KMS-11 (cell line): ENCODE measurements around the gene RFX8.

Source experiments
- H2AFZ ChIP-seq: fragments of 200-600 bp; sonication (generic); 2 replicates; pipeline ENCODE4 v1.6.1; 2016; ENCODE audit warnings: antibody characterized with exemption, mixed run types, low read depth
- H3K27ac ChIP-seq: fragments of 200-600 bp; sonication (generic); 2 replicates; pipeline ENCODE4 v1.6.1; 2016; ENCODE audit warnings: mild to moderate bottlenecking, mixed run types
- H3K27me3 ChIP-seq: fragments of 200-600 bp; sonication (generic); 2 replicates; pipeline ENCODE4 v1.6.1; 2017; ENCODE audit warnings: mild to moderate bottlenecking, low read depth, mixed run types, moderate library complexity; ENCODE audit not compliant: insufficient read depth
- H3K36me3 ChIP-seq: fragments of 200-600 bp; sonication (generic); 2 replicates; pipeline ENCODE4 v1.6.1; 2017; ENCODE audit warnings: mild to moderate bottlenecking, mixed run types; ENCODE audit not compliant: insufficient read depth
- H3K4me1 ChIP-seq: fragments of 200-600 bp; sonication (generic); 2 replicates; pipeline ENCODE4 v1.6.1; 2016; ENCODE audit warnings: mild to moderate bottlenecking, low read depth, mixed run types; ENCODE audit not compliant: poor library complexity, severe bottlenecking
- H3K4me2 ChIP-seq: fragments of 200-600 bp; sonication (generic); 2 replicates; pipeline ENCODE4 v1.7.0; 2016; ENCODE audit warnings: mild to moderate bottlenecking, mixed run types
- H3K4me3 ChIP-seq: fragments of 200-600 bp; sonication (generic); IDR thresholded peaks from 2 replicates; pipeline ENCODE4 v1.6.1; 2017; ENCODE audit warnings: low read depth, low read length, mixed read lengths; ENCODE audit not compliant: insufficient read depth
- H3K79me2 ChIP-seq: fragments of 200-600 bp; sonication (generic); 2 replicates; pipeline ENCODE4 v1.6.1; 2016; ENCODE audit warnings: low read depth, mixed run types; ENCODE audit not compliant: insufficient read depth
- H3K9ac ChIP-seq: fragments of 200-600 bp; sonication (generic); 2 replicates; pipeline ENCODE4 v1.6.1; 2016; ENCODE audit warnings: mild to moderate bottlenecking, mixed run types
- H4K20me1 ChIP-seq: fragments of 200-600 bp; sonication (generic); 2 replicates; pipeline ENCODE4 v1.6.1; 2016; ENCODE audit warnings: mild to moderate bottlenecking, mixed run types; ENCODE audit not compliant: insufficient read depth
- TF ChIP-seq, protein P1 (sequence below): fragments of 200-600 bp; sonication (generic); conservative IDR thresholded peaks from 2 replicates; pipeline ENCODE4 v1.6.1; 2017; ENCODE audit warnings: low read depth, mild to moderate bottlenecking, antibody characterized with exemption, low read length, moderate library complexity, mixed read lengths

Gene RFX8

DNA sequence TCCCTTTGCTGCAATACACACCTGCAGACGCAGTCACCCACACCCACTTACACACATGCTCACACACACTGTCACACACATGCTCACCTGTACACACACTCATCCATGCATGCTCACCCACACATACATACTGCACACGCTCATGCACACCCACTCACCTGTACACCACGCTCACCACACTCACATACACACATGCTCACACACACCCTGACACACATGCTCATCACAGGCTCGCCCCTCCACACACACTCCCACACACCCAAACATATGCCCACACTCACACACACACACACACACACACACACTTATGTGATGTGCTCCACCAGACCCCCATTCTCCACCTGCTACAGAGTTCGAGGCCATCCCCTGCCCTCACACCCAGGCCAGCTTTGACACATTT is 64.8 kb downstream of the RFX8 start:
- H3K4me2 ChIP-seq, result no peak overlapping the region
- H3K9ac ChIP-seq, result no peak overlapping the region
- H2AFZ ChIP-seq, result no peak overlapping the region
- H3K4me1 ChIP-seq, result no peaks in the 10 kb centered on the region
- H3K79me2 ChIP-seq, result no peaks in the 10 kb centered on the region
- H3K27ac ChIP-seq, result no peak overlapping the region
- no peaks in the 10 kb centered on the region for H3K36me3 ChIP-seq
- H4K20me1 ChIP-seq, result no peaks in the 10 kb centered on the region
- no peaks in the 10 kb centered on the region for H3K27me3 ChIP-seq
- TF ChIP-seq, protein P1, sequence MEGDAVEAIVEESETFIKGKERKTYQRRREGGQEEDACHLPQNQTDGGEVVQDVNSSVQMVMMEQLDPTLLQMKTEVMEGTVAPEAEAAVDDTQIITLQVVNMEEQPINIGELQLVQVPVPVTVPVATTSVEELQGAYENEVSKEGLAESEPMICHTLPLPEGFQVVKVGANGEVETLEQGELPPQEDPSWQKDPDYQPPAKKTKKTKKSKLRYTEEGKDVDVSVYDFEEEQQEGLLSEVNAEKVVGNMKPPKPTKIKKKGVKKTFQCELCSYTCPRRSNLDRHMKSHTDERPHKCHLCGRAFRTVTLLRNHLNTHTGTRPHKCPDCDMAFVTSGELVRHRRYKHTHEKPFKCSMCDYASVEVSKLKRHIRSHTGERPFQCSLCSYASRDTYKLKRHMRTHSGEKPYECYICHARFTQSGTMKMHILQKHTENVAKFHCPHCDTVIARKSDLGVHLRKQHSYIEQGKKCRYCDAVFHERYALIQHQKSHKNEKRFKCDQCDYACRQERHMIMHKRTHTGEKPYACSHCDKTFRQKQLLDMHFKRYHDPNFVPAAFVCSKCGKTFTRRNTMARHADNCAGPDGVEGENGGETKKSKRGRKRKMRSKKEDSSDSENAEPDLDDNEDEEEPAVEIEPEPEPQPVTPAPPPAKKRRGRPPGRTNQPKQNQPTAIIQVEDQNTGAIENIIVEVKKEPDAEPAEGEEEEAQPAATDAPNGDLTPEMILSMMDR, result no peak
- H3K4me3 ChIP-seq, result no peak overlapping the region

DNA sequence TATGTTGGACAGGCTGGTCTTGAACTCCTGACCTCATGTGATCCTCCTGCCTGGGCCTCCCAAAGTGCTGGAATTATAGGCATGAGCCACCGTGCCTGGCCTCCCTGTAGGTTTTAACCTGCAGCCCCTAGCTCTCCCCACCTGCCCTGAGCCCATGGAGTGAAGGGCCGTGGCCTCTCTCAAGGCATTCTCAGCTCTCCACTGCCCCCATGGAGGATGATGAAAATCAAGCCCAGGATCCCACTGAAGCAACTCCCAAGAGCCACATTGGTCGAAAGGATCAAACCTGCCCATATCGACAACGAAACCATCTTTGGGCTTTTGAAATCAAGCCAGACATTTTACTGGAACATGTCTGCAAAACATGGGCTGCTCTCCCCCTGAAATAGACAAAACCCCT is 65.2 kb downstream of the RFX8 start:
- no peaks in the 10 kb centered on the region for H3K36me3 ChIP-seq
- TF ChIP-seq, protein P1, result no peak

DNA sequence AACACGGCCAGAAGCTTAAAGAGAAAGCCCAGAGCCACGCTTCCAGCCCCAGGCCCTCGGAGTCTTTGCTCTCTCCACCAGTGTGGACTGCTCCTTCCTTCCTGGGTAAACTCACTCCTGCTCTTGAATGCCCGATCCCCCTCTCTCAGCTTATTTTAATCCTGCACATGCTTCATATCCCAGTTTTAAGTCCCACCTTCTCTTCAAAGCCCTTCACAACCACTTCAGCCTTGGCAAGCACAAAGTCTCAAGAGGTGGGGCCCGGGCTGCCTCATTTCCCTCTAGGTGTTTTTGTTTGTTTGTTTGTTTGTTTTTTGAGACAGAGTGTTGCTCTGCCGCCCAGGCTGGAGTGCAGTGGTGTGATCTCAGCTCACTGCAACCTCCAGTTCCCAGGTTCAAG is 66.0 kb downstream of the RFX8 start:
- H3K9ac ChIP-seq, result no peak overlapping the region
- H2AFZ ChIP-seq, result no peak overlapping the region
- H3K79me2 ChIP-seq, result no peaks in the 10 kb centered on the region
- H3K4me3 ChIP-seq, result no peak overlapping the region
- no peaks in the 10 kb centered on the region for H3K27me3 ChIP-seq
- no peak overlapping the region for H3K4me2 ChIP-seq
- H4K20me1 ChIP-seq, result no peaks in the 10 kb centered on the region
- H3K36me3 ChIP-seq, result no peaks in the 10 kb centered on the region
- TF ChIP-seq, protein P1, result no peak
- H3K27ac ChIP-seq, result no peak overlapping the region
- H3K4me1 ChIP-seq, result no peaks in the 10 kb centered on the region

More for the DNA sequence above, 65.2 kb downstream of the RFX8 start:
- no peaks in the 10 kb centered on the region for H3K4me1 ChIP-seq
- no peak overlapping the region for H2AFZ ChIP-seq
- H3K9ac ChIP-seq, result no peak overlapping the region
- no peak overlapping the region for H3K4me2 ChIP-seq
- H4K20me1 ChIP-seq, result no peaks in the 10 kb centered on the region
- H3K79me2 ChIP-seq, result no peaks in the 10 kb centered on the region
- no peak overlapping the region for H3K4me3 ChIP-seq
- H3K27ac ChIP-seq, result no peak overlapping the region
- H3K27me3 ChIP-seq, result no peaks in the 10 kb centered on the region

DNA sequence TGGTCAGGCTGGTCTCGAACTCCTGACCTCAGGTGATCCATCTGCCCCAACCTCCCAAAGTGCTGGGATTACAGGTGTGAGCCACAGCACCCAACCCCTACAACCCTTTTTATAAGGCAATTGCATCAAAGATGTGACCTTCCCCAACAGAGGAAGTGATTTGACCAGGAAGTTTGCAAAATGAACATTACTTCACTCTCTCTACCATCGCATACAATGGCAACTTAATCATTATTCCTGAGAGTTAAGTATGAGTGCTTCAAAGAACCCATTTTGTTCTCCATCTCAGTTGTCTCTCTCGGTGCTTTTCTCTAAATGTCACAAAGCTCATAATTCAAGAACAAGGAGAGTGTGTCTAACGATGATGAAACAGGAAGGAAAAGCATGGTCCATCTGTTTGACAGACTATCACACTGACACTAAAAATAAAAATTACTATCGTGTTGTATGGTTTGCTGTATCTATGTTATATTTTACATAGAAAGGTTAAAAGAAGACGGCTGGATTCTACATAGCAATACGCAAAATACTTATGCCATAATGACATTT is 69.5 kb downstream of the RFX8 start:
- Histone ChIP-seq H3K9ac (no peak overlapping the region), H3K27ac (no peak overlapping the region), H4K20me1 (no peaks in the 10 kb centered on the region), H3K27me3 (no peaks in the 10 kb centered on the region), H3K4me2 (no peak overlapping the region), H2AFZ (no peak overlapping the region), H3K36me3 (no peaks in the 10 kb centered on the region), H3K4me3 (no peak overlapping the region), H3K4me1 (no peaks in the 10 kb centered on the region), H3K79me2 (no peaks in the 10 kb centered on the region)
- TF ChIP-seq, protein P1, result no peak
